SK-N-SH treated with all-trans-retinoic acid at 6 μM for 48 hours (cell line): Measurements from ENCODE around the gene FMC1.
"Not testable (repeated sequence)": the region's sequence is repeated elsewhere in the genome, so short reads cannot be mapped to it uniquely, and the experiment has no call there.

Experiments
- ATAC-seq: fragments of 200-7000 bp; cut with Tn5 transposase; 3 replicates; pipeline ENCODE4 v1.9.1; 2020; ENCODE audit warnings: mild to moderate bottlenecking, moderate library complexity
- BACH2 ChIP-seq: fragments of 250-450 bp; sonication (Bioruptor Pico); IDR thresholded peaks from 2 replicates; pipeline ENCODE4 v1.9.0; 2021; ENCODE audit warnings: mild to moderate bottlenecking, borderline replicate concordance
- CSDC2 ChIP-seq: fragments of 250-450 bp; sonication (Bioruptor Pico); IDR thresholded peaks from 2 replicates; pipeline ENCODE4 v1.5.0; 2020; ENCODE audit warnings: mild to moderate bottlenecking, moderate library complexity
- ISL1 ChIP-seq: fragments of 250-450 bp; sonication (Bioruptor Pico); IDR thresholded peaks from 2 replicates; pipeline ENCODE4 v2.1.2; 2022; ENCODE audit warnings: mild to moderate bottlenecking, moderate library complexity
- RARB ChIP-seq: fragments of 250-450 bp; sonication (Bioruptor Pico); IDR thresholded peaks from 2 replicates; pipeline ENCODE4 v1.8.0; 2021; ENCODE audit warnings: mild to moderate bottlenecking, moderate library complexity
- SNAI2 ChIP-seq: fragments of 250-450 bp; sonication (Bioruptor Pico); IDR thresholded peaks from 2 replicates; pipeline ENCODE4 v1.5.0; 2020; ENCODE audit warnings: mild to moderate bottlenecking, moderate library complexity
- TCF4 ChIP-seq: fragments of 250-450 bp; sonication (Bioruptor Pico); IDR thresholded peaks from 2 replicates; pipeline ENCODE4 v1.8.0; 2021; ENCODE audit warnings: mild to moderate bottlenecking, moderate library complexity, borderline replicate concordance
- TOX ChIP-seq: fragments of 250-450 bp; sonication (Bioruptor Pico); IDR thresholded peaks from 2 replicates; pipeline ENCODE4 v1.8.0; 2021; ENCODE audit warnings: mild to moderate bottlenecking, moderate library complexity, borderline replicate concordance
- ZC3H10 ChIP-seq: fragments of 250-450 bp; sonication (Bioruptor Pico); IDR thresholded peaks from 2 replicates; pipeline ENCODE4 v1.5.1; 2021; ENCODE audit warnings: mild to moderate bottlenecking, moderate library complexity
- ZFP3 ChIP-seq: fragments of 250-450 bp; sonication (Bioruptor Pico); IDR thresholded peaks from 2 replicates; pipeline ENCODE4 v1.5.0; 2020; ENCODE audit warnings: mild to moderate bottlenecking, moderate library complexity
- ZFP30 ChIP-seq: fragments of 450-650 bp; formaldehyde crosslinking; IDR thresholded peaks from 2 replicates; pipeline ENCODE4 v1.5.0; 2022; ENCODE audit warnings: mild to moderate bottlenecking, moderate library complexity
- ZNF565 ChIP-seq: fragments of 450-650 bp; formaldehyde crosslinking; conservative IDR thresholded peaks from 2 replicates; pipeline ENCODE4 v1.5.0; 2020; ENCODE audit warnings: low read depth, mild to moderate bottlenecking, moderate library complexity
- ZNF70 ChIP-seq: fragments of 450-650 bp; formaldehyde crosslinking; IDR thresholded peaks from 2 replicates; pipeline ENCODE4 v1.5.0; 2020; ENCODE audit warnings: mild to moderate bottlenecking, moderate library complexity
- ZNF8 ChIP-seq: fragments of 450-650 bp; formaldehyde crosslinking; IDR thresholded peaks from 2 replicates; pipeline ENCODE4 v1.5.0; 2020; ENCODE audit warnings: mild to moderate bottlenecking, moderate library complexity
- TF ChIP-seq, protein P1 (sequence below): fragments of 250-450 bp; sonication (Bioruptor Pico); IDR thresholded peaks from 2 replicates; pipeline ENCODE4 v1.5.0; 2020; ENCODE audit warnings: mild to moderate bottlenecking, moderate library complexity
- TF ChIP-seq, protein P2 (sequence below): fragments of 250-450 bp; sonication (Bioruptor Pico); IDR thresholded peaks from 2 replicates; pipeline ENCODE4 v1.5.1; 2021; ENCODE audit warnings: mild to moderate bottlenecking, moderate library complexity
- TF ChIP-seq, protein P3 (sequence below): fragments of 250-450 bp; sonication (Bioruptor Pico); IDR thresholded peaks from 2 replicates; pipeline ENCODE4 v1.8.0; 2020; ENCODE audit warnings: mild to moderate bottlenecking, moderate library complexity, borderline replicate concordance
- TF ChIP-seq, protein P4 (sequence below): fragments of 250-450 bp; sonication (Bioruptor Pico); IDR thresholded peaks from 2 replicates; pipeline ENCODE4 v1.5.1; 2020; ENCODE audit warnings: low read depth, mild to moderate bottlenecking, moderate library complexity
- TF ChIP-seq, protein P5 (sequence below): fragments of 250-450 bp; sonication (Bioruptor Pico); IDR thresholded peaks from 2 replicates; pipeline ENCODE4 v1.8.0; 2021; ENCODE audit warnings: low read depth, mild to moderate bottlenecking, moderate library complexity, borderline replicate concordance

Gene FMC1

DNA sequence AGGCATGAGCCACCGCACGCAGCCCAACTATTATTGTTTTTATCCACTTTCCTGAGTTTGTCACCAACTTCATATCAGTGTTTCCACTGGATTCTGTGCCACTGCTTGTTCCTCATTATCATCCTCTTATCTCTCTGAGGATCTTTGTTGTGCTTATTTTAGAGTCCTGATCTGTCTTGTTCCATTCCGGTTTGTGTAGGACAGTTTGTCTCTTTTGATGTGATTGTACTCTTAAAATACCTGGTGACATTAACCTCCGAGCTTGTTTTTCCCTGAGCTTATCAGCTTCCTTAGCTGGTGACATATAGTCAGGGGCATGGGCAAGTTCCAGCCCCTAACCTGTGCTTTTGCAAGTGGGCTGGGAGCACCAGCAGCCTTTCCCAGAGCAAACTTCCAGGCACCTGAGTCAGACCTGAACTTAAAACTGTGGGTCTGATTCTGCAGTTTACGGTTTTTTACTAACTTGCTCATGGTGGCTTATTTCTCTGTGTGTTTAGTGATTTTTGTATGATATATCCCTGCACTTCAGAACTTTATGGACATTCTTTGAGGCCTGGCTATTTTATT, 23.1 kb upstream of the FMC1 start (continued):
- TF ChIP-seq, protein P1, sequence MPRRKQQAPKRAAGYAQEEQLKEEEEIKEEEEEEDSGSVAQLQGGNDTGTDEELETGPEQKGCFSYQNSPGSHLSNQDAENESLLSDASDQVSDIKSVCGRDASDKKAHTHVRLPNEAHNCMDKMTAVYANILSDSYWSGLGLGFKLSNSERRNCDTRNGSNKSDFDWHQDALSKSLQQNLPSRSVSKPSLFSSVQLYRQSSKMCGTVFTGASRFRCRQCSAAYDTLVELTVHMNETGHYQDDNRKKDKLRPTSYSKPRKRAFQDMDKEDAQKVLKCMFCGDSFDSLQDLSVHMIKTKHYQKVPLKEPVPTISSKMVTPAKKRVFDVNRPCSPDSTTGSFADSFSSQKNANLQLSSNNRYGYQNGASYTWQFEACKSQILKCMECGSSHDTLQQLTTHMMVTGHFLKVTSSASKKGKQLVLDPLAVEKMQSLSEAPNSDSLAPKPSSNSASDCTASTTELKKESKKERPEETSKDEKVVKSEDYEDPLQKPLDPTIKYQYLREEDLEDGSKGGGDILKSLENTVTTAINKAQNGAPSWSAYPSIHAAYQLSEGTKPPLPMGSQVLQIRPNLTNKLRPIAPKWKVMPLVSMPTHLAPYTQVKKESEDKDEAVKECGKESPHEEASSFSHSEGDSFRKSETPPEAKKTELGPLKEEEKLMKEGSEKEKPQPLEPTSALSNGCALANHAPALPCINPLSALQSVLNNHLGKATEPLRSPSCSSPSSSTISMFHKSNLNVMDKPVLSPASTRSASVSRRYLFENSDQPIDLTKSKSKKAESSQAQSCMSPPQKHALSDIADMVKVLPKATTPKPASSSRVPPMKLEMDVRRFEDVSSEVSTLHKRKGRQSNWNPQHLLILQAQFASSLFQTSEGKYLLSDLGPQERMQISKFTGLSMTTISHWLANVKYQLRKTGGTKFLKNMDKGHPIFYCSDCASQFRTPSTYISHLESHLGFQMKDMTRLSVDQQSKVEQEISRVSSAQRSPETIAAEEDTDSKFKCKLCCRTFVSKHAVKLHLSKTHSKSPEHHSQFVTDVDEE (CRISPR knock-in tag) = no peak
- no peak for TF ChIP-seq TOX (CRISPR knock-in tag)
- no peak for TF ChIP-seq SNAI2 (CRISPR knock-in tag)
- TF ChIP-seq ZNF565 (CRISPR knock-in tag) = no peak
- no peak for TF ChIP-seq RARB (CRISPR knock-in tag)
- TF ChIP-seq ZFP3 (CRISPR knock-in tag) = no peak

DNA sequence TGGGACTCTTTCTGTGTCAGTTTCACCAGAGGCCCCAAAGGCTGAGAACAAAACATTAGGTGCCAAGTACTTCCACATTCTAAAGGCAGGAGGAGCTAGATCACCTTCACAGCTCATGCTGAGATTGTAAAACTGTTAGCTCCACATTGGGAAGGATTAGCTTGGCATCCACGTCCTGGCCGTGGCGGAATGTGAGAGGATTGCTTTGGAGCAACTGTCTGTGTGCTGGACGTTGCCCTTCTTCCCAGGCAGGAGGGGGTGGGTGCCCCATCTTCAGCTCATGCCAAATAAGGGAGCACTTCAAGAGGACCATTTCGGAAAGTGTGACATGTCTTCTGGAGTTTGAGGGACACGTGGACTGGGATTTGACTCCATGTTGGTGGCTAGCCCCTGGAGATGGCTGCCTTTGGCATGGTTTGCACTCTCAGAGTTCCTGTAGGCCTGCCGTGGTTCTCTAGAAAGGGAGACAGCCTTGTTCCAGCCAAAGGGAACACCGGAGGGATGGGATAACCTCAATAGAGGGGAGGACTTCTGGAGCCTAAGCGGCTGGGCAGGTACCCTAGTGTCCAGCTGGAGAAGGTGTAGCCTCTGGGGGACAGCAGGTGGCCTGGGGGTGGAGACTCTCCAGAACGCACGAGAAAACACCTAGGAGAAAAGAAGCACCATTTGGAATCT, 19.9 kb upstream of the FMC1 start:
- no peak for TF ChIP-seq TOX (CRISPR knock-in tag)
- no peak for TF ChIP-seq ZNF70
- ATAC-seq = peak; percentile 93

DNA sequence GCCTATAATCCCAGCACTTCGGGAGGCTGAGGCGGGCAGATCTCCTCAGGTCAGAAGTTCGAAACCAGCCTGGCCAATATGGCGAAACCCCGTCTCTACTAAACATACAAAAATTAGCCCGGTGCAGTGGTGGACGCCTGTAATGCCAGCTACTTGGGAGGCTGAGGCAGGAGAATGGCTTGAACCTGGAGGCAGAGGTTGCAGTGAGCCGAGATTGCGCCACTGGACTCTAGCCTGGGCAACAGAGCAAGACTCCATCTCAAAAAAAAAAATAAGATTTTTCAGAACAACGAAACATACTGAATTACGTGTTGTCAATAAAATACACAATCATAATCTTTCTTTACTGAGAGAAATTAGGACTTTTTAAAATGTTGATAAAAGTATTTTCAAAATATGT, 16.4 kb upstream of the FMC1 start:
- ATAC-seq = not testable (repeated sequence)

DNA sequence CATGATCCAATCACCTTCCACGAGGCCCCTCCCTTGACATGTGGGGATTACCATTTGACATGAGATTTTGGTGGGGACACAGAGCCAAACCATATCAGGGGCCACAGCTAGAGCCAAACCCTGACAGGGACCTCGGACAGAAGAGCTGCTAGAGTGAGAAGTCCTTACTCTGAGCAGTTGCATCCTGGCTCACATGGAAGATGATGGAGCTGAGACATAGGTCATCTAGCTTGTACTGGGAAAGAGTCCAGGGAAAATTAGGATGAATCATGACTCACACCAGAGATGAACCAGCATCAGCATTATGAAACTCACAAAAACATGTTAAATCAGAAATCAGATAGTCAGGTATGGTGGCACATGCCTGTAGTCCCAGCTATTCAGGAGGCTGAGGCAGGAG, 12.8 kb upstream of the FMC1 start:
- peak; percentile 94 for ATAC-seq
- TF ChIP-seq BACH2 (CRISPR knock-in tag) = no peak
- TF ChIP-seq ZC3H10 (CRISPR knock-in tag) = no peak
- TF ChIP-seq ISL1 (CRISPR knock-in tag) = no peak
- TF ChIP-seq ZFP30 (CRISPR knock-in tag) = no peak
- TF ChIP-seq, protein P1 (CRISPR knock-in tag) = no peak
- TF ChIP-seq, protein P2, sequence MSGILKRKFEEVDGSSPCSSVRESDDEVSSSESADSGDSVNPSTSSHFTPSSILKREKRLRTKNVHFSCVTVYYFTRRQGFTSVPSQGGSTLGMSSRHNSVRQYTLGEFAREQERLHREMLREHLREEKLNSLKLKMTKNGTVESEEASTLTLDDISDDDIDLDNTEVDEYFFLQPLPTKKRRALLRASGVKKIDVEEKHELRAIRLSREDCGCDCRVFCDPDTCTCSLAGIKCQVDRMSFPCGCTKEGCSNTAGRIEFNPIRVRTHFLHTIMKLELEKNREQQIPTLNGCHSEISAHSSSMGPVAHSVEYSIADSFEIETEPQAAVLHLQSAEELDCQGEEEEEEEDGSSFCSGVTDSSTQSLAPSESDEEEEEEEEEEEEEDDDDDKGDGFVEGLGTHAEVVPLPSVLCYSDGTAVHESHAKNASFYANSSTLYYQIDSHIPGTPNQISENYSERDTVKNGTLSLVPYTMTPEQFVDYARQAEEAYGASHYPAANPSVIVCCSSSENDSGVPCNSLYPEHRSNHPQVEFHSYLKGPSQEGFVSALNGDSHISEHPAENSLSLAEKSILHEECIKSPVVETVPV (CRISPR knock-in tag) = no peak

DNA sequence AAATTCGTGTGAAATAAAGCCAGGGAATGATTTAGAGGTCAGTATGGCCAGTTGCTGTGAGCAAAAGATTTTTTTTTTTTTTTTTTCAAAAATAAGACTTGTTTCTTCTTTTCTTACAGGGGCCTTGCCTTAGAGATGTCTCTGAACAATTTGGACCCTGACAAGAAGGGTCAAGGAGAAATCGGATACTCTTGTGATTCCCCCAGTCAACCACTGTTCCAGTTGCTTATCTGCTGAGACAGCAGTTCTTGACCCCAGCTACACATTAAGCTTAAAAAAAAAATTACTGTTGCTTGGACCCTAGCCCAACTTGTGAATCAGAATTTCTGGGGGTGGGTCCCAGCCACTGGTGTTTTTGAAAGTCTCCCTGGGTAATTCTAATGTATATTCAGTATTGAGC, 12.0 kb upstream of the FMC1 start:
- ATAC-seq = no peak
- TF ChIP-seq, protein P3, sequence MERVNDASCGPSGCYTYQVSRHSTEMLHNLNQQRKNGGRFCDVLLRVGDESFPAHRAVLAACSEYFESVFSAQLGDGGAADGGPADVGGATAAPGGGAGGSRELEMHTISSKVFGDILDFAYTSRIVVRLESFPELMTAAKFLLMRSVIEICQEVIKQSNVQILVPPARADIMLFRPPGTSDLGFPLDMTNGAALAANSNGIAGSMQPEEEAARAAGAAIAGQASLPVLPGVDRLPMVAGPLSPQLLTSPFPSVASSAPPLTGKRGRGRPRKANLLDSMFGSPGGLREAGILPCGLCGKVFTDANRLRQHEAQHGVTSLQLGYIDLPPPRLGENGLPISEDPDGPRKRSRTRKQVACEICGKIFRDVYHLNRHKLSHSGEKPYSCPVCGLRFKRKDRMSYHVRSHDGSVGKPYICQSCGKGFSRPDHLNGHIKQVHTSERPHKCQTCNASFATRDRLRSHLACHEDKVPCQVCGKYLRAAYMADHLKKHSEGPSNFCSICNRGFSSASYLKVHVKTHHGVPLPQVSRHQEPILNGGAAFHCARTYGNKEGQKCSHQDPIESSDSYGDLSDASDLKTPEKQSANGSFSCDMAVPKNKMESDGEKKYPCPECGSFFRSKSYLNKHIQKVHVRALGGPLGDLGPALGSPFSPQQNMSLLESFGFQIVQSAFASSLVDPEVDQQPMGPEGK (CRISPR knock-in tag) = no peak
- TF ChIP-seq TCF4 (CRISPR knock-in tag) (no peak), ZNF8 (no peak), ISL1 (CRISPR knock-in tag) (no peak), ZFP30 (CRISPR knock-in tag) (no peak), ZFP3 (CRISPR knock-in tag) (no peak), CSDC2 (CRISPR knock-in tag) (no peak), BACH2 (CRISPR knock-in tag) (no peak)
- TF ChIP-seq, protein P4, sequence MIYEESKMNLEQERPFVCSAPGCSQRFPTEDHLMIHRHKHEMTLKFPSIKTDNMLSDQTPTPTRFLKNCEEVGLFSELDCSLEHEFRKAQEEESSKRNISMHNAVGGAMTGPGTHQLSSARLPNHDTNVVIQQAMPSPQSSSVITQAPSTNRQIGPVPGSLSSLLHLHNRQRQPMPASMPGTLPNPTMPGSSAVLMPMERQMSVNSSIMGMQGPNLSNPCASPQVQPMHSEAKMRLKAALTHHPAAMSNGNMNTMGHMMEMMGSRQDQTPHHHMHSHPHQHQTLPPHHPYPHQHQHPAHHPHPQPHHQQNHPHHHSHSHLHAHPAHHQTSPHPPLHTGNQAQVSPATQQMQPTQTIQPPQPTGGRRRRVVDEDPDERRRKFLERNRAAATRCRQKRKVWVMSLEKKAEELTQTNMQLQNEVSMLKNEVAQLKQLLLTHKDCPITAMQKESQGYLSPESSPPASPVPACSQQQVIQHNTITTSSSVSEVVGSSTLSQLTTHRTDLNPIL (CRISPR knock-in tag) = no peak
- TF ChIP-seq, protein P5, sequence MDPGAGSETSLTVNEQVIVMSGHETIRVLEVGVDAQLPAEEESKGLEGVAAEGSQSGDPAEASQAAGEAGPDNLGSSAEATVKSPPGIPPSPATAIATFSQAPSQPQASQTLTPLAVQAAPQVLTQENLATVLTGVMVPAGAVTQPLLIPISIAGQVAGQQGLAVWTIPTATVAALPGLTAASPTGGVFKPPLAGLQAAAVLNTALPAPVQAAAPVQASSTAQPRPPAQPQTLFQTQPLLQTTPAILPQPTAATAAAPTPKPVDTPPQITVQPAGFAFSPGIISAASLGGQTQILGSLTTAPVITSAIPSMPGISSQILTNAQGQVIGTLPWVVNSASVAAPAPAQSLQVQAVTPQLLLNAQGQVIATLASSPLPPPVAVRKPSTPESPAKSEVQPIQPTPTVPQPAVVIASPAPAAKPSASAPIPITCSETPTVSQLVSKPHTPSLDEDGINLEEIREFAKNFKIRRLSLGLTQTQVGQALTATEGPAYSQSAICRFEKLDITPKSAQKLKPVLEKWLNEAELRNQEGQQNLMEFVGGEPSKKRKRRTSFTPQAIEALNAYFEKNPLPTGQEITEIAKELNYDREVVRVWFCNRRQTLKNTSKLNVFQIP (CRISPR knock-in tag) = no peak
- TF ChIP-seq, protein P1 (CRISPR knock-in tag) = no peak
